ENCODE measurements around the gene SLIT3. TPM values are rescaled to one million over a fixed set of nuclear protein-coding genes. Genes with fewer than 3 reads are reported as not detected.

Gene SLIT3
- total RNA-seq, 4 donors from 2014 or later = 41.1 to 86.6 (median 62.7) TPM

- H3K27me3 ChIP-seq = no peaks in the 10 kb centered on the region
- 34% methylated on average over 4 of the region's 4 CpGs for WGBS
- H3K4me3 ChIP-seq = no peak overlapping the region
- H3K9me3 ChIP-seq = peaks cover 0 to 1% (median under 1%) of the 10 kb centered on the region in 4 donors
- no peaks in the 10 kb centered on the region for H3K36me3 ChIP-seq
- peaks cover 6 to 32% (median 29%) of the 10 kb centered on the region in 4 donors for H3K4me1 ChIP-seq
- TF ChIP-seq CTCF (IDR thresholded peaks at IDR 0.05) = no peak
- TF ChIP-seq POLR2A (IDR thresholded peaks at IDR 0.05; ENCODE audit: low read depth) = no peak
- TF ChIP-seq EP300 (IDR thresholded peaks at IDR 0.05) = no peak
- TF ChIP-seq POLR2AphosphoS5 (IDR thresholded peaks at IDR 0.05) = no peak
- DNase-seq (ENCODE audit: extremely low spot score) = no peak
- peak overlapping the region in 2 of 4 donors; percentile 33 to 35 for H3K27ac ChIP-seq (replicated peaks in 1 of 4)
- intact Hi-C loops (cut with DNase I) = no loop called here
These were observed 20.7 kb downstream of the SLIT3 start for GRCh38 chr5:169280286-169280685.

GRCh38 chr5:169279125-169279524 is 21.8 kb downstream of the SLIT3 start:
- Histone ChIP-seq H3K27ac (replicated peaks in 1 of 4) (no peak overlapping the region), H3K4me3 (no peak overlapping the region), H3K36me3 (no peaks in the 10 kb centered on the region), H3K4me1 (peaks cover 6 to 29% (median 28%) of the 10 kb centered on the region in 4 donors), H3K9me3 (no peaks in the 10 kb centered on the region), H3K27me3 (no peaks in the 10 kb centered on the region)
- no peak for TF ChIP-seq EP300 (IDR thresholded peaks at IDR 0.05)
- TF ChIP-seq POLR2AphosphoS5 (IDR thresholded peaks at IDR 0.05) = no peak
- no peak for TF ChIP-seq CTCF (IDR thresholded peaks at IDR 0.05)
- no peak for TF ChIP-seq POLR2A (IDR thresholded peaks at IDR 0.05; ENCODE audit: low read depth)
- DNase-seq (ENCODE audit: extremely low spot score) = no peak
- intact Hi-C loops (cut with DNase I) = no loop called here
- WGBS = 98% methylated on average over 2 of the region's 2 CpGs

- H3K4me3 ChIP-seq = no peak overlapping the region
- intact Hi-C loops (cut with DNase I) = no loop called here
- H3K27ac ChIP-seq (replicated peaks in 1 of 4) = no peak overlapping the region
- H3K36me3 ChIP-seq = no peaks in the 10 kb centered on the region
- no peak for DNase-seq (ENCODE audit: extremely low spot score)
- peaks cover 0 to 12% (median 7%) of the 10 kb centered on the region in 4 donors for H3K4me1 ChIP-seq
- H3K9me3 ChIP-seq = no peaks in the 10 kb centered on the region
- H3K27me3 ChIP-seq = no peaks in the 10 kb centered on the region
- 91% methylated on average over 2 of the region's 2 CpGs for WGBS
- TF ChIP-seq EP300 (IDR thresholded peaks at IDR 0.05) (no peak), POLR2AphosphoS5 (IDR thresholded peaks at IDR 0.05) (no peak), CTCF (IDR thresholded peaks at IDR 0.05) (no peak), POLR2A (IDR thresholded peaks at IDR 0.05; ENCODE audit: low read depth) (no peak)
These were observed 27.1 kb downstream of the SLIT3 start for GRCh38 chr5:169273881-169274280.

GRCh38 chr5:169273451-169273850 is 27.5 kb downstream of the SLIT3 start:
- no peak overlapping the region for H3K27ac ChIP-seq (replicated peaks in 1 of 4)
- WGBS = 100% methylated on average over 1 of the region's 1 CpG
- intact Hi-C loops (cut with DNase I) = no loop called here
- TF ChIP-seq CTCF (IDR thresholded peaks at IDR 0.05) (no peak), POLR2A (IDR thresholded peaks at IDR 0.05; ENCODE audit: low read depth) (no peak), EP300 (IDR thresholded peaks at IDR 0.05) (no peak), POLR2AphosphoS5 (IDR thresholded peaks at IDR 0.05) (no peak)
- H3K36me3 ChIP-seq = no peaks in the 10 kb centered on the region
- no peak for DNase-seq (ENCODE audit: extremely low spot score)
- H3K9me3 ChIP-seq = no peaks in the 10 kb centered on the region
- peaks cover 0 to 13% (median 10%) of the 10 kb centered on the region in 4 donors for H3K4me1 ChIP-seq
- no peak overlapping the region for H3K4me3 ChIP-seq
- H3K27me3 ChIP-seq = no peaks in the 10 kb centered on the region

Measured in esophagus muscularis mucosa (tissue), 4 donors.